CD4-positive, alpha-beta T cell treated with Interferon alpha-2 for 1 hour (primary cell): ENCODE results near the gene TSEN15.
"Not testable (repeated sequence)": the region's sequence is repeated elsewhere in the genome, so short reads cannot be mapped to it uniquely, and the experiment has no call there.

ENCODE experiments used
- DNase-seq, 2 donors: peaks; one replicate each; pipeline ENCODE4 v3.0.0-alpha.2; 2020 to 2022

Gene TSEN15

DNA sequence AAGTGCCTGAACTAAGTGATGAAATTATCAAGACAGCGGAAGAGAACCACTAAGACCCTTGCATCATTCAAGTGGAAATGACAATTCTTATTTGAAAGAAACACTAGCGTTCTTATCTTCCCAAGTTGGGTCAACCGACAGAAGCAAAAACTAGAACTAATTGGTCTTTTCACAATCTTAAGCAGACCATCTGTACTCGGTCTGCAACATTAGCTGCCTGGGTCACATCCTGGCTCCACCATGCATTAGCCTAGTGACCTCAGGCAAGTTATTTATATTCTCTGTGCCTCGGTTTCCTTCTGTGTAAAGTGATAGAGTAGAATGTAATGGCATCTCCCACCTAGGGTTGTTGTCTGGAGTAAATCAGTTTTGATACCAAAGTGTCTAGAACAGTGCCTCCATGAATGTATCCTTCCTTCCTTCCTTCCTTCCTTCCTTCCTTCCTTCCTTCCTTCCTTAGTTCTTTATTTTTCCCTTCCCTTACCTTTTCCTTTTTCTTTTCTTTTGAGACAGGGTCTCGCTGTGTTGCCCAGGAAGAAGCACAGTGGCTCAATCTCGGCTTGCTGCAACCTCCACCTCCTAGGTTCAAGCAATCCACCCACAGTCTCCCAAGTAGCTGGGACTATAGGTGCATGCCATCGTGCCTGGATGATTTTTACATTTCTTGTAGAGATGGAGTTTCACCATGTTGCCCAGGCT, 20.0 kb upstream of the TSEN15 start:
- DNase-seq: no peak

DNA sequence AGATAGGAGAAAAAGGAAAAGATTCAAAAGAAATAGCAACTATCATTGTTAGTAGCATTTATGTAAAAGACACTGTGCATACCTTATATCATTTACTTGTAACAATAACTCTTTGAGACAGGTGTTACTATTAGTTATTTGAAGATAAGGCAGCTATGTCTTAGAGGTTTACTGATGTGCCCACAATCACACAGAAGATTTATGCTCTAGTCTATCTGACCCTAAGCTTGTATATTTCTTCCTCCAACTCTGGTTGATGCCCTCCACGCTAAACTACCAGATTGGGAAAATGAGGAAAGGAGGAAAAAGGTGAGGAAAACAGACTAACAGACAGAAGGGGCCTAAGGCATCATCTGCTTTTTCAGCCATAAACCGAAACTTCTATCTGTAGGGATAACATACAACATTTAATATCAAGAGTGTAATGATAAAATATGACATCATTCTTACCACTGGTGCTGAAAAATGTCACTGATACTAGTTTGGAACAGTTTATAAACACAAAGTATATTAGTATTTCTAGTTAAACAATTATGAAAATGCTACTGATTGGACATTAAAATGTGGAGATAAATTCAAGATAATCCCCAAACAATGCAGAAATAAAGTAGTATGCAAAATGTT, 19.1 kb upstream of the TSEN15 start:
- no peak for DNase-seq

DNA sequence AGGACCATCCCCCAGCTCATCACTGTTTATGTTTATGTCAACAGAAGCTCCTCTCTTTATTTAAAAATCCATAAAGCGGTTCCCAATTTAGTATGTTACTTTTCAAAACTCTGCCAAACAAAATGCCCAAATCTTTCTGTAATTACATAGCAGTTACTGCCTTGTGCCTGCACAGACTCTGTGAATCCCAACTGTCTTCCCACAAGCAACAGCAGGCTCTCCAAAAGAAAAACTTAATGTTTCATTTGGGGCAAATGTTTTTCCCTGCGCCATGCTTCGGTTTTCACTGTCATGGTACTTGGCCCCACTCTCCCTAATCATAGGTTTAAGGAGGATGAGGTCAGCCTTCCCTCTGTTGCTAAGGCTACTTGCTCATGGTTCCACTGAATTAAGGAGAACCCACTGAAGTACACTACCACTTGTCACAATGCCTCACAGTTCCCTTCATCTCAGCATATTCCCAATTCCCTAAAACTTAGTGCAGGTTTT, 18.6 kb upstream of the TSEN15 start:
- no peak for DNase-seq

DNA sequence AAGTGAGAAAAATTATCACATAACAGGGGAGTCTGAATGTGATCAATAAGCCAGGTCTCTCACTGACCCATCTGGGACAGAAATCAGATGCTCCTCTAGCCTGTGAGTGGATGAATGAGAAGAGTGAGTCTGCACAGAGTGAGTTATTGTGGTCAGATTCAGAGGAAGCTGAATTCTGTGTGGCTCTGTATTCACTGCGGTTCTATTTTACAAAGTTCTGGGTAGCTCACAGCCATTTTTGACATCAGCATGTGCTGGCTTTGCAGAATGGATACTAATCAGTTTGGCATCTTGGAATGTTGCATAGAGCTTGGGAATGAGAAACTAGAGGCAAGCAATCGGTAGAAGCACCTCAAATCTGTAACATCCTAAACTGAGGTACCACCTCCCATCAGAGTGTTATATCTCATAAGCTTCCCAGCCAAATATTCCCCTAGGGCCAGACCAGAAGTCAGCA, 17.8 kb upstream of the TSEN15 start:
- no peak for DNase-seq

DNA sequence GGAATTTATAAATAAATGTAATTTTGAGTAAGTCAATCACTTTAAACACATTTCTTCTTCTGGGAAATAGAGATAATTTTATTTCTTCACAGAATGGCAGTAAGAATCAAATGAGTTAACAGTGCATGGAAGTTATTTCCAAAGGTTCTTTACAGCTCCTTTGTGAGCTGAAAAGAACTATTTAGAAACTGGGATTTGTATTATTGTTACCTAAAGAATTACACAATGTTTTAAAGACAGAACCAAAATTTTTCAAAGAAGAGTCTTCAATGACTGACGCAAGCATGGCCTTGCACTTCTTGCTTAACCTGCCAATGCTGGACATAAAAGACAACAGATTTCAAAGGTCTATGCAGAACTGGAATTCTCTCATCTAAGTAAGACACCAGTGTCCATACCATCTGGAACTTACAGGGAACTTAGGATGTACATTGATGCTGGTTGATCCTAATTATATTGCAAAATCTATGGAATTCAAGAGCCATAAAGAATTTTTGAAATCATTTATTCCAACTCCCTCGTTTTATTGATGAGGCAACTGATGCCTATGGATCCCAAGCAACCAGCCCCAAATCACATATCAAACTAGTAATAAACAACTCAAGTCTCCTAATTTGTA, 16.7 kb upstream of the TSEN15 start:
- DNase-seq: no peak

DNA sequence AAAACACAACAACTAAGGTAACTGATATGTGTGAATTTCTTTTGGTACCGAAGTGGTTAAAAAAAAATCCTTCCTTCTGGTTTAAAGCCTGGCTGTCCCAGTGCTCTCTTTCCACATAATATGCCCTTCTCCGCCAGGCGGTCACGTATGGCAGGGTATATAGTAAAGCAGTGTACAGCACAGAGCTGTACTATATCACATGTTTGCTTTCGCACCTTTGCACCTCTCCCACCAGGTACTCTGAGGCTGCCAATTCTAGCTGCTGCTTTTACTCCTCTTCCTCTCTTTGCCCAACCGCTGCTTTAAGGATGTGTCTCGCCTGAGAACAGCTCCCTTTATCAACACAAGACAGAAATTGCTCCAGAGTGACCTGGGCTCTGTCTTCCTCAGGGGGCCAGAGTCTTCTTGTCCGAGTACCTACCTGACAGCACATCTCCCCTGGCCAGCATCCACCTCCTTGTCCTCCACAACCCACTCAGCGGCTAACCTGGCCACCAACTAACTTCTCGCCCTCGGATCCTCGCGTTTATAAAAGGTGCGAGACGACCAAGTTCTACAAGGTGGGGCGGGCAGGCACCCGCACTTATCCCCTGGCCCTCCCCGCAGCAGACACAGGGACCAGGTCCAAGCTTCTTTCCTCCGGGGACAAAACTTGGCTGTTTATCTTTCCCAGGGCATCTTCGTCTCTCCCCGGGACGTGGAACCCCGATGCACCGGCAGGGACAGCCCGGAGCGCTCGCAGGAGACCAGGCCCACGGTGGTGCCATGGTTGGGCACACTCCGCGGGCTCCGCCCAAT, 15.6 kb upstream of the TSEN15 start:
- DNase-seq: no peak

DNA sequence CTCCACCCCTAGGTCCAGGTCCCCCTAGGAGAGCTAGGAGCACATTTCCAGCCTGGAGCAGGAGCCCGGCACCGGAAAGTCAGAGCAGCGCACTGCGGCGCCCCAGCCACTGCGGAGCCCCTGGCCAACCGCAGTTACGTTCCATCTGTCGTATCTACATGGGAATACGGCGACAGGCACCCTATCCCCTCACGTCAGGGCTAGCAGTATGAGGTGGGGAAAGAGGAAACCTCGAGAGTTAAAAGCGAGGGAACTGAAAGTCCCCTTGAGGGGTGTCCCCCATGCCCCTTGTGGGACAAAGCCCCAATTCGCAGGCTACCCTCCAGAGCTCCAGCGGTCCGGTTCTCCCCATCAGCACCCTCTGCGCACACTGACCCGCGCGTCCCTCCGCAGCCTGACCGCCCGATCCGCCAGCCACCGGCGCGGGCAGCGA, 15.0 kb upstream of the TSEN15 start:
- no peak for DNase-seq

DNA sequence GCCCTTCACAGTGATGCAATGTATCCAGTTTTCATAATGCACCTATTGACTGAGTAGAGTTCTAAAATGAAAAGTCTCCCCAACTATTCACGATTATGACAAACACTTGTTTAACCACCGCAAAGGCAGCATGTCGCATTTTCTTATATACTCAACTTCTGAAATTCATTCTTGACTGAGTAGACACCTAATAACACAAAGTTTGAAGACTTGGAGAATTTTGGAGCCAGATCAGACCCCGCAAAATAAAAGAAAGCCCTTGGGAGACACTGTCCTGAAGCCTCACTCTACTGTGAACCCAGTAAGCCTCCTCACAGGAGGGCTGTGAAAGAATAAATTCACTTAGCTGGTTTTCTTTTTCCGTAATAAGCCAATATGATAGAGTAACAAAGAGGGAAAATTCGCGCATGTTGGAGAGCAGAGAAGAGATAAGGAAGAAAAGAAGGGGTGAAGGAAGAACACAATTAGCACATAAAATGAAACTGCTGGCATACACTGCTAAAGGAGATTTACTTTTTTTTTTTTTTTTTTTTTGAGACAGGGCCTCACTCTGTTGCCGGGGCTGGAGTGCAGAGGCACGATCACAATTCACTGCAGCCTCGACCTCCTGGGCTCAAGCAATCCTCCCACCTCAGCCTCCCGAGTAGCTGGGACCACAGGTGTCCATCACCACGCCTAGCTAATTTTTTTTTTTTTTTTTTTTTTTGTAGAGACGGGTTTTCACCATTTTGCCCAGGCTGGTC, 13.5 kb upstream of the TSEN15 start:
- DNase-seq: no peak

DNA sequence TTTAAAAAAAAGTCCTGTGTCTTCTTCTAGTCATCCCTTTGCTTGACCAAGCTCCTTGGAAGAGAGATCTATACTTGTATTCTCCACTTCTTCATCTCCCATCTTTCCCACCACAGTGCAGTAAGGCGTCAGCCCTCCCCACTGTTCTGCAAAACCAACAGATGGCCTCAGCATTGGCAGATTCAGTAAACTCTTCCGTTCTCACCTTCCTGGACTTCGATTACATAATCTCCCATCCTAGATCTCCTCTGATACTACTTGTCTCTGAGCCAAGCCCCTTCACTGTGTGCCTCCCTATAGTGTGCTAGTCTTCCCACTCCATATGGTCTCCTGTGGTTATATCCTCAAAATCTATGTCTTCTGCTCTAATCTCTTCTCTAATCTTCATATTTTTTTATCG, 12.4 kb upstream of the TSEN15 start:
- DNase-seq: no peak

DNA sequence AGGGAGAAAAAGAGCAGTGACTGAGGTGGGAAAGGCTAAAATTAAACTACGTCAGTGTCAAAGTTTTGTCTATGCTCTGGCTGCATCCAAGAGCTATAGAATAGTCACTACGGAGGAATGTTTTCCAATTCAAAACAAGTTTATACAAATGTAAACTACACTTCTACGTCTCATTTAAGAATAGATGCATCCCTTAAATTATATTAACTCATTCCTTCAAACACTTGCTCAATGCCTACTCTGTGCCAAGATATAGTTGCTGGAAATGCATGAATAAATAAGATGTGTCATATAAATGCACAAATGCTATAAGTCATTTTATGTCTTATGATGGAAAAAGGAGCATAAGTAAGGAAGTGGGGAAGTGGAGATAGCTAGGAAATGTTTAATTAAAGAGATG, 9.8 kb upstream of the TSEN15 start:
- DNase-seq: no peak

DNA sequence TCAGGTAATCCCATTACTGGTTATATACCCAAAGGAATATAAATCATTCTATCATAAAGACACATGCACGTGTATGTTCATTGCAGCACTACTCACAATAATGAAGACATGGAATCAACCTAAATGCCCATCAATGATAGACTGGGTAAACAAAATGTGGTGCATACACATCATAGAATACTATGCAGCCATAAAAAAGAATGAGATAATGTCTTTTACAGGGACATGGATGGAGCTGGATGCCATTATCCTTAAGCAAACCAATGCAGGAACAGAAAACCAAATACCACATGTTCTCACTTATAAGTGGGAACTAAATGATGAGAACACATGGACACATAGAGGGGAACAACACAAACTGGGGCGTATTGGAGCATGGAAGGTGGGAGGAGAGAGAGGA, 8.2 kb upstream of the TSEN15 start:
- DNase-seq: not testable (repeated sequence)

DNA sequence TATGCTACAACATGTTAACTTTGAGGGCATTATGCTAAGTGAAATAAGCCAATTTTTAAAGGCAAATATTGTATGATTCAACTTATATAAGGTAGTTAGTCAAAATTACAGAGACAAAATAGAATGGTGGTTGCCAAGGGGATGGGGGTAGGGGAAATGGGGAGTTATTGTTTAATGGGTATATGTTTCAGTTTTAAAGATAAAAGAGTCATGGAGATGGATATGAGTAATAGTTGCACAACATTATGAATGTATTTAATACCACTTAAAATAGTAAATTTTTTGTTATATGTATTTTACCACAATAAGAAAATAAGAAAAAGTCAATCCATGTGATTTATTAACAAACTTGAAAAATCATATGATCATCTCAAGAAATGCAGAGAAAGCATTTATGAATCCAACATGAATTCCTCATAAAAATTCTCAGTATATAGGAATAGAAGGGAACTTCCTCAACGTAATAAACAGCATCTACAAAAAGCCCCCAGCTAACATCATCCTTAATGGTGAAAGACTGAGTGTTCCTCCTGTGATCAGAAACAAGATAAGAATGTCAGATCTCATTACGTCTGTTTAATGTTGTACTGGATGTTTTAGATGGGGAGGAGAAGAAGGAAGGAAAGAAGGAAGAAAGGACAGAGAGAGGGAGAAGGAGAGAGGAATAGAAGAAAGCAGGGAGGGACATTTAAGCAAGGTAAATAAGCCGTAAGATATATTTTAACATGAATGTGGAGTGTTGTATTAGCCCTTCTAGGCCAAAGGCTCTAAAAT, 6.7 kb upstream of the TSEN15 start:
- no peak for DNase-seq

DNA sequence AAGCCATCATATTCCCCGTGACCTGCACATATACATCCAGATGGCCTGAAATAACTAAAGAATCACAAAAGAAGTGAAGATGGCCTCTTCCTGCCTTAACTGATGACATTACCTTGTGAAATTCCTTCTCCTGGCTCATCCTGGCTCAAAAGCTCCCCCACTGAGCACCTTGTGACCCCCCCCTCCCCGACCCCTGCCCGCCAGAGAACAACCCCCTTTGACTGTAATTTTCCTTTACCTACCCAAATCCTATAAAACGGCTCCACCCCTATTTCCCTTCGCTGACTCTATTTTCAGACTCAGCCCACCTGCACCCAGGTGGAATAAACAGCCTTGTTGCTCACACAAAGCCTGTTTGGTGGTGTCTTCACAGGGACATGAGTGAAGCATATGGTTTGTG, 4.0 kb upstream of the TSEN15 start:
- not testable (repeated sequence) for DNase-seq

DNA sequence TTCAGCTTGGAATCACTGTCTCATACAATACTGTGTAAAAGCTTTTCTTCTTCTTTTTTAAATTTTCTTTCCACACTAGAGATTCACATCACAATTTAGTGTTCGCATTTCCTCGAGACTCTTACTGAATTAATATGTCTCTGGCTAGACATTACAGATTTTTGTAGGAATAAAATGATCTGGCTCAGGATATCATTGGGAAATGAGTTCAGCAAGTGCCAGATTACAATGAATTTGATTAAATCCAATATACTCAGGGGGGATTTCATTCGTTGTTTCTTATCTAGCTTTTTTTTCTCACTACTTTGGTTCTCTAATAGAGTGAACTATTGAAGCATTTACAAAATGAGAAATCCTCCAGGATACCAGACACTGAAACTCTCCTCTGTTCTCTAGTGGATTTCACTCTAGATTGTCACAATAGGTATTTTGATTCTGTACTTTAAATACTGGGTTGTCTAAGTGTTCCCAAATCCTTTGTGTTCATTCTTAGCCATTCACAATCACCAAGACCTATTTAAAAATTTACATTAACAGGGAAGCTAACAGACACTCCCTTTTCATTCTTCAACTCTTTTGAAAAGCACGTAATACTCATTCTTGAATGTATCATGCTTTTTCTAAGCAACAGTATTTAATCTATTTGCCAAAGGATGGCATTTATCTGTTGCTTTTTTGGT, 2.8 kb upstream of the TSEN15 start:
- DNase-seq: no peak

DNA sequence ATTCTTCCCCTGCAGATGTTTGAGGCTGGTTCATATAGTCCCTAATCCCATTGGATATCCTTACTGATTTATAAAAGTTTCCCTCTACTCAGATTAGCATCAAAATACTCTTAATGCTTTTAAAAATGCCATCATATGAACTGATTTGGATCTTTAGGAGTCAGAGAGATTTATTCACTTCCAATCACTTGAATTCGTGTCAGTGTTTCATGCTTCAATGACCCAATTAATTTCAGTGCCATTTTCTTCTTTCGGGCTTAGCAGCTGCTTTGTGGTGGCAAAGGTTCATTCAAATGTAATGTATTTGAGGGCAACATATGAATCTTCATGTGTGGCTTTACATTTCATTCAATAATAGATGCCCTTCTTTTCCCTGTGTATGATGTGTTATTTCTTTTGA, 2.2 kb upstream of the TSEN15 start:
- DNase-seq: no peak

DNA sequence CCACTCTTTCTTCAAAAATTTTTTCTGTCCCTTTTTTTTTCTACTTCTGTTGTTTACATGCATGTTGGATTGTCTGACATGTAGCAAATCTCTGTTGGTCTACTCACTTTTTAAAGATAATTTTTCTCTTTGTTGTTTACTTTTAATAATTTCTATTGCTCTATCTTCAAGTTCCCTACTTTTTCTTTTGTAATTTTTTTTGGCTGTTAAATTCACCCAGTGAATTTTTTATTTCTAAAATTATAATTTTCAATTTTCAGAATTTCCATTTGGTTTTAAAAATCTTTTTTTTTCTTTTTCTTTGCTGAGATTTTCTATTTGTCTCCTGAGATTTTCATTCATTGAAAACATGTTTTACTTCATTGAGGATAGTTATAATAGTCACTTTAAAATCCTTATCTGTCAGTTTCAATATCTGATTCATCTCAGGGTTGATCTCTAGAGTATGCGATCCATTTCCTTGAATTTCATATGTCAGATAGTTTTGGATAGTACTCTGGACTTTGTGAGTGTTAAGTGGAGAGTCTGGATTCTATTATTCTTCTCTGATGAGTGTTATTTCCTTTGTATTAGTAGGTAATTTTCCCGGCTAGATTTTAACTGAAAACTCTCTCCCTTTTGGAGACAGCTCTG, 1.6 kb upstream of the TSEN15 start:
- DNase-seq: no peak

DNA sequence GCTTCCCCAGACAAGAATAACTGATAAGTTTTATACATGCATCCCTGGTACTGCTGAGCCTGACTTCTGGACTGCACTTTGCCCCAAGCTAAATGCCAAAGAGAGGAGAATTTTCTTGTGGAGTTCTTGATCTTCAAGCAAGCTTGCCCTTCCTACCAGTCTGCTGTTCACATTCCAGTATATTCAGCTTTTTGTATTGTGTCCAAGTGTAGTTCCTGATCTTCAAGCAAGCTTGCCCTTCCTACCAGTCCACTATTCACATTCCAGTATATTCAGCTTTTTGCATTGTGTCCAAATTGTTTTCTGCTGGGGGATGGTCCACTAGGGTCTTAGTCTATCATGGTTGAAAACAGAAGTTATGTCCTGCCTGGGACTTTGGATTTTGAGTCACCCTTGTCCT, 894 bp upstream of the TSEN15 start:
- no peak for DNase-seq

DNA sequence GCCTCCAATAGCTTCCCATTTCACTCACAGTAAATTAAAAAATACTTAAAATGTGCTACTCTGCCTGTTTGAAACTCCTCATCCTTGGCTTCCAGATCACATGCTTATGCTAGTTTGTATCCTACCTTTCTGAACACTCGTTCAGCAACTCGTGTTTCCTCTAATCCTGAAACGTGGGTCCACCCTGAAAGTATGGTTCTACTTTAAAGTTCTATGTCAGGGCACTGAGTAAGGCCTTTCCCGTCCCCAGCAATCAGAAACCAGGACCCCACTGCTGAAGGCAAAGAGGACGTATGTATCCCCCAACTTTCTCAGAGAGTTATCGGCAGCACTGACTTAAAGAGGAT, 419 bp upstream of the TSEN15 start:
- no peak for DNase-seq

DNA sequence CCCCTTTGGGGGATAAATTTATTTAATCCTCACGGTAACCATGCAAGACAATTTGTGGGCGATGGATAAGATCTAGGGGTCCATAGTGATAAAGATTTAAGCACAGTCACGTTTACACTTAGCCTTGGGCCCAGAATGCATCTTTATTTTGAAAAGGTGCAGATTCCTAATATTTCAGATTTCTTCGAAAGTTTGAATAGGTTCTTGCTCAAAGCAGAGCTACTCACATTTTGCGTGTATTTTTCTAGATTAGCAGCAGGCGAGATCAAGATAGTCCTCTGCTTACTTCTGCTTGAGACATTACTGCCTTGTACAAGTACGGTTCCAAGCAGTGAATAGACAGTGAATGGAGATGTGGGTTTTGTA, 647 bp downstream of the TSEN15 start:
- no peak for DNase-seq

DNA sequence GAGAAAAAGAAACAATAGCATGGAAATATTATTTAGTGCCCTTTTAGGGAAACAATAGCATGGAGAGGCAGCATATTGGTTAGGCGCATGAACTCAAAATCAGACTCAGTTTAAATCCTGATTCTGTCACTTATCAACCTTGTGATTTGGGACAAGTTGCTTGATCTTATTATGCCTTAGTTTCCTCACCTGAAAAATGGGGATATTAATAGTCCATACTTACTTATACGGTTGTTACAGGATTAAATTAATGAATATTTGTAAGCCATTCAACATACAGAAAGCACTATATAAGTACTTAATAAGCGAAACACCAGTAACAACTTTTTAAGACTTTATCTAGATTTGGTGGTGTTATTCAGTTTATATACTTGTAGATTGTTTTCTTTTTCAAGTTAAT, 1.2 kb downstream of the TSEN15 start:
- DNase-seq: no peak

DNA sequence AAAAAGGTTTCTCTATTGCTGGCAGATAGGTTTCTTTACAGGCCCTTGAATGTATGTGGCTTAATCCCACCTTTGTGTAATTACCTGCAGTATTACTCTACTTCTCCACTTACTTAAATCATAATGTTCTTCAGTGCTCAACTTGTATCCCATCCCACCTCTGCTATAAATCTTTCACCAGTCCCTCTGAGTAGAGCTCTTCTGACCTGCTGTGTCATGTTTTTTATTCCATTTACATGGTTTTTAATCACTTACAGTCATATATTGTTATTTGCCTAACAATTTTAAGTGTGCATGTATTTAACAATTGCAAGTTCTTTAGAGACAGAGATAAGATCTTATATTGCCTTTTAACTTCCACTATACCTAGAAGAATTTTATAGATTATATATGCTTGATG, 2.4 kb downstream of the TSEN15 start:
- DNase-seq: no peak
